ENCODE measurements around the gene ADGRG3.
"Not testable (repeated sequence)": the region's sequence is repeated elsewhere in the genome, so short reads cannot be mapped to it uniquely, and the experiment has no call there.

Gene ADGRG3

DNA sequence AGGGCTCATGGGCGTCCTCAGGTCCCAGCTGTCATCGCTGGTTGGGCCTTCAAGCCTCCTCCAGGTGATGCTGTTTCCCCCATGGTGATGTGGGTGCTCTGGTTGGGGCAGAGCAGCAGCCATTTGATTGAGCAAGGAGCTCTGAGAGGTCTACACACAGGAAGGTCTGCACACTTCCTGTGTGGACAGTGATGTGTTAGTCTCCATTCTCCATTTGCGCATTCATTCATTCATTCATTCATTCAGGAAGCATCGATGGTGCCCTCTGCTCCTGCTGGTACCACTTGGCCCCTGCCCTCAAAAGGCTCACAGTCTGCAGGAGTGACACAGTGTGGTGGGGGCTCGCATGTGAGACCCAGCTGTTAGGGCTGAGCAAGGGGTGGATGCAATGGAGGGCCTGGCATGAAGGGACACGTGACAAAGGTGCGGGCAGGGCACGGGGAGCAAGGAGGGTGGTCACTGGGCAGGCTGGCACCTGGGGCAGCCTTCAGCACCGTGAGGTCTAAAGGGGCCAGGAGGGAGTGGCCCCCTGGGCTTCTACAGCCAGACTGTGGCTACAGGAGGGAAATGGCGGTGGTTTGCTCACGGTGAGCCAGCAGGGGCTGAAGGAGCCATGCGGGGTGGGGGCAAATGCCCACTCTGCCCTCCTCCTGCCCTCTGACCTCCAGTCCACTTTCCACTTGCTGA, 1.5 kb downstream of the ADGRG3 start:
- H3K4me3 ChIP-seq (ENCODE audit: low read length), result no peak overlapping the region
- TF ChIP-seq ZNF274 (IDR thresholded peaks at IDR 0.05; ENCODE audit: low read depth, low read length), result no peak

DNA sequence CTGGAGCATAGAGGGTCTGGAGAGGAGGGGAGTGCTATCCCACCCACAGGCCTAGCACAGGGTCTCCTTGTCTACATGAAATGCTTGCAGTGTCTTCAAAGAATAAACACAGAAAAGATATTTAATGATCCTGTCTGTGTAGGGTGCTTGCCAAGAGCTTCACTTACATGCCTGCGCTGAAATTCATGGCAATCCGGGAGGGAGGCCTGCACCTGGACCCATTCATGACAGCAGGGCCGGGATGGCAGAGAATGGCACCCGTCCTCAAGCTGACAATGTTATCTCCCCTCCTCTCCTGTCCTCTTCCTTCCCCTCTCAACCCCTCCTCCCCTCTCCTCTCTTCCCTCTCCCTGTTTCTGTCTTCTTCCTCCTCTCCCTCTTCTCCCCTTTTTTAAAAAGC, 2.1 kb downstream of the ADGRG3 start:
- no peak for TF ChIP-seq ZNF274 (IDR thresholded peaks at IDR 0.05; ENCODE audit: low read depth, low read length)
- H3K4me3 ChIP-seq (ENCODE audit: low read length), result no peak overlapping the region

DNA sequence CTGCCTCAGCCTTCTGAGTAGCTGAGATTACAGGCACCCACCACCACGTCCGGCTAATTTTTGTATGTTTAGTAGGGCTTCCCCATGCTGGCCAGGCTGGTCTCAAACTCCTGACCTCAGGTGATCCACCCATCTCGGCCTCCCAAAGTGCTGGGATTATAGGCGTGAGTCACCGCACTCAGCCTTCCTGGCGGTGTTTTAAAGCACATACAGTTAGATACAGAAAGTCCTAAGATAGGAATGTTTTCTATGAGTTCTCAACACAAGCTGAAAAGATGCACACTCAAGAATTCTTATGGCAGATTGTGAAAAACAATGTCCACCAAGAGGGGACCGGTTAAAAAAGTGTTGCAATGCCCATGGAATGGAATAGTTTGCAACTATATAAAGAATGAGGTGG, 3.3 kb downstream of the ADGRG3 start:
- not testable (repeated sequence) for H3K4me3 ChIP-seq (ENCODE audit: low read length)

DNA sequence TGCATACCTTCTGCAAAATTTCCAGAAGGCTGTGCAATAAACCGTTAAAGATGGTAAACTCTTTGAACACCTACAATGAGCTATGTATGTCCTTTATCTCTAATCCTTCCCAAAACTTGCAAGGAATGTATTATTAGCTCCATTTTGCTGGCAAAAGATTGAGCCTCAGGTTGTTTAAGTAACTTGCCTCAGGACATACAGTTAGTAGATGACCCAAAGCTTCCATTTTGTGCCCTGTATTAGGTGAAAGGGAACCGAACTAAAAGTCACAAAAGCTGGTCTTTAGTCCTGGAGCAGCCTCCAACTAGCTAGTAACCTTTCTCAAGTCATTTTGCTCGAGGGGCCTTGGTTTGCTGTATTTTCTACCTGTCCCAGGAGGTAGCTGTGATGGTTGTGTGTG, 4.3 kb downstream of the ADGRG3 start:
- H3K4me3 ChIP-seq (ENCODE audit: low read length), result no peak overlapping the region
- no peak for TF ChIP-seq ZNF274 (IDR thresholded peaks at IDR 0.05; ENCODE audit: low read depth, low read length)

DNA sequence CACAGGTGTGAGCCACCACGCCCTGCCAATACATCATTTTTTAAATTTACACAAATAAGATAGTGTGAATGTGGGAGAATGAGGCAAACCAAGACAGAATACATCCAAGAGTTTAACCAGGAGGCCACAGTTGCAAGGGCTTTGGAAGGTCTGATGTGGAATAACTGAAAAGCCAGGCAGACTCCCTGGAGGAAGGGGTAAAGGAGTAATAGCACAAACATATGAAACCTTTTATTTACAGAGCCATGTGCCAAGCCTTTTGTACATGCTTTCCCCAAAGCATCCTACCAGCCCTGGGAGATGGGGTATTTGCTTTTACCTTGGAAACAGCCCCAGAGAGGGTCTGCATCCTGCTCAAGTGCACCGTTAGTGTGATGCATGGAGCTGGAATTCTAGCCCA, 4.7 kb downstream of the ADGRG3 start:
- no peak for TF ChIP-seq ZNF274 (IDR thresholded peaks at IDR 0.05; ENCODE audit: low read depth, low read length)
- H3K4me3 ChIP-seq (ENCODE audit: low read length), result no peak overlapping the region

DNA sequence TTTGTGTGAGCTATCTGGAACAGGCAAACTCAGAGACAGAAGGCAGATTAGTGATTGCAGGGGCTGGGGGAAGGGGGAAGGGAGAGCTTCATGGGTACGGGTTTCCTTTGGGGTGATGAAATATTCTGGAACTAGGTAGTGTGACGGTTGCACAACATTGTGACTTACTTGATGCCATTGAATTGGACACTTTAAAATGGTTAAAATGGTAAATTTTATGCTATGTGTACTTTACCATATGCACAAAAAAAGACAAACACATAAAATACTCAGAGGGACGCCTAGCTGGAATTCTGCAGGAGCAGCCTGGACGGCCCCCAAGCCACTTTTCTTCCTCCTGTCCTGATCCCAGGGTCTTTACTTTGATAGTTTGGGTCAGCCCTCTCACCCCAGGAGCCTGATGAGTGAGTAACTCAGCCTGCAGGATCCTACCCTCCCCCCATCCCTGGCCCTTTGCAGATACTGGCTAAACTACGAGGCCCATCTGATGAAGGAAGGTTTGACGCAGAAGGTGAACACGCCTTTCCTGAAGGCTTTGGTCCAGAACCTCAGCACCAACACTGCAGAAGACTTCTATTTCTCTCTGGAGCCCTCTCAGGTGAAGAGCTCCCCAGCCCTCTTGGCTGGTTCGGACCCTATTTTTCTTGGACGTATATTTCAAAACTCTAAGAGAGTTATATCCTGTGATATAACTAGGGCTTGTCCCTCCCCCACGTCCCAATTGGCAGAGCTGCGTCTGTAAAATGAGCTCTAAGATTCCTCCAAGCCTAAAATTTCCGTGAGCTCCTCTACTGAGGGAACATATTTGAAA, 7.8 kb downstream of the ADGRG3 start:
- no peak for TF ChIP-seq ZNF274 (IDR thresholded peaks at IDR 0.05; ENCODE audit: low read depth, low read length)
- H3K4me3 ChIP-seq (ENCODE audit: low read length), result no peak overlapping the region

DNA sequence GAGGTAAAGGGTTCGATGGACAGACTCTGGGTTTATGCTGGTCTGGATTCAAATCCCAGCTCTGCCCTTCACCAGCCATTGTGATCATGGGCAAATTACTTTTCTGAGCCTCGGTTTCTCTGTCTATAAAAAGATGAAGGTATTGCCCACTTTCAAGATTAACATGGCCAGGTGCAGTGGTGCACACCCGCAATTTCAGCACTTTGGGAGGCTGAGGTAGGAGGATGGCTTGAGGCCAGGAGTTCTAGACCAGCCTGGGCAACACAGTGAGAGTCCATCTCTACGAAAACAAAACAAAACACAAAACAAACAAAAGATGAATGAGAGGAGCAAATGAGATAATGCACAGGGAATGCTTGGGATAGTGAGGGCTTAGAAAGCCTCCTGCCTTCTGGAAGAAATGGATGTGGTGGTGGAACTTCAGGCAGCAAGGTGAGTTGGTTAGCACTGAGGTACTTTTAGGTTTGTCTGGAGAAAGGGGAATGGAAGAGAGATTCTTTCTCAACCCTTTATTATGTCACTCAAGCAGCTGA, 8.5 kb downstream of the ADGRG3 start:
- TF ChIP-seq ZNF274 (IDR thresholded peaks at IDR 0.05; ENCODE audit: low read depth, low read length), result no peak
- H3K4me3 ChIP-seq (ENCODE audit: low read length), result no peak overlapping the region

DNA sequence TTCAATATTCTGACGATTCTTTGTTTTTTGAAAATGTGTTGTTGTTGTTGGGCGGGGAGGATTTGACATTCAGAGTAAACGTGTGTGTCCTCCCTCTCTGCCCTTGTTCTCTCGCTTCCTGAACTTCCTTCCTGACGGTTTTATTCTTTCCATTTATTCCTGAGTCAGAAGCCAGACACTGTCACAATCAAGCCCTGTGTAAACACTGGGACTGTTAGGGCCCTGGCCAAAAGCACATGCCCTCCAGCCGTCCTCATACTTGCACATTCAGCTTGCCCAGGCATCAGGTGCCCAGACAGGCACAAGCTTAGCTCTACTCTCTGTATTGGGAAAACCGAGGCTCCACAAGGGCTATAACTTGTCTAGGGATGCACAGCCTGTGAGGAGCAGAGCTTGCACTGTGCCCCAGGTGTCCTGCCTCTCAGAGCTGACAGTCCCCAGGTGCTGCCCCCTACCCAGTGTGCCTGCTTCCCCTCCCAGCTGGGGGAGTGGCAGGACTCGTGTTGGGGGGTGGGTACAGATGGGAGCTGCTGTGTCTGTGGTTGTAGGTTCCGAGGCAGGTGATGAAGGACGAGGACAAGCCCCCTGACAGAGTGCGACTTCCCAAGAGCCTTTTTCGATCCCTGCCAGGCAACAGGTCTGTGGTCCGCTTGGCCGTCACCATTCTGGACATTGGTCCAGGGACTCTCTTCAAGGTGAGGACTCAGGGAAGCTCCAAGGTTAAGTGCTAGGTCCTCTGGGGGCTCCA, 9.7 kb downstream of the ADGRG3 start:
- no peak for TF ChIP-seq ZNF274 (IDR thresholded peaks at IDR 0.05; ENCODE audit: low read depth, low read length)
- no peak overlapping the region for H3K4me3 ChIP-seq (ENCODE audit: low read length)

DNA sequence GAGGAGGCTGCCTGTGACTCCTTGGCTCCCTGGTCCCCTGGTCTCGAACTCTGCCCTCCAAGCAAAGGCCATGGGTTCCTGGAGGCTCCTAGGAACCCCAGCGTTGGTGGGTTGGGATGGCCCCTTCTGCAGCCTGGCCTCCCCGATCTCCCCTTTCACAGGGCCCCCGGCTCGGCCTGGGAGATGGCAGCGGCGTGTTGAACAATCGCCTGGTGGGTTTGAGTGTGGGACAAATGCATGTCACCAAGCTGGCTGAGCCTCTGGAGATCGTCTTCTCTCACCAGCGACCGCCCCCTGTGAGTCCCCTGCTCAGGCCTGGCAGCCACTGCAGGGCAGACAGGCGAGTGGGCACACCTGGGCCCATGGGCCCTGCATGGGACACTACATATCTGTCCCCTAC, 10.9 kb downstream of the ADGRG3 start:
- H3K4me3 ChIP-seq (ENCODE audit: low read length), result no peak overlapping the region
- TF ChIP-seq ZNF274 (IDR thresholded peaks at IDR 0.05; ENCODE audit: low read depth, low read length), result no peak

DNA sequence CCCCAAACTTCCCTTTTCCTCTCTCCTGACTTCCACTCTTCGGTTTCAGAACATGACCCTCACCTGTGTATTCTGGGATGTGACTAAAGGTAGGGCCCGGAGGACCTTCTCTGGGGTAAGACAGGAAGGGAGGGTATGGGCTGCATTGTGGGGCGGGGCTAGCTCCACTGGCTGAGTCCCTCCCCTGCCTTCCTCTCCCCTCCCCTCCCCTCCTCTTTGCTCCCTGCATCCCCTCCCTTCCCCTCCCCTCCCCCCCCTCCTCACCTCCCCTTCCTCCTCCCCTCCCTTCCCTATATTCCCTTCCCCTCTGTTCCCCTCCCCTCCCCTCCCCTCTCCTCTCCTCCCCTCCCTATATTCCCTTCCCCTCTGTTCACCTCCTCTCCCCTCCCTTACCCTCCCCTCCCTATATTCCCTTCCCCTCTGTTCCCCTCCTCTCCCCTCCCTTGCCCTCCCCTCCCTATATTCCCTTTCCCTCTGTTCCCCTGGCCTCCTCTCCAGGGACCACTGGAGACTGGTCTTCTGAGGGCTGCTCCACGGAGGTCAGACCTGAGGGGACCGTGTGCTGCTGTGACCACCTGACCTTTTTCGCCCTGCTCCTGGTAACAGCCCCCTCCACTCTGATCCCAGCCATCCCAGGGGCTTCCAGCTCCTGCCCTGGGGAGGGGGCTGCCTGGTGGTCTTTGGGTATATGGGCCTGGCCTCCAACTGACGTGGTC, 11.8 kb downstream of the ADGRG3 start:
- no peak for TF ChIP-seq ZNF274 (IDR thresholded peaks at IDR 0.05; ENCODE audit: low read depth, low read length)
- no peak overlapping the region for H3K4me3 ChIP-seq (ENCODE audit: low read length)

DNA sequence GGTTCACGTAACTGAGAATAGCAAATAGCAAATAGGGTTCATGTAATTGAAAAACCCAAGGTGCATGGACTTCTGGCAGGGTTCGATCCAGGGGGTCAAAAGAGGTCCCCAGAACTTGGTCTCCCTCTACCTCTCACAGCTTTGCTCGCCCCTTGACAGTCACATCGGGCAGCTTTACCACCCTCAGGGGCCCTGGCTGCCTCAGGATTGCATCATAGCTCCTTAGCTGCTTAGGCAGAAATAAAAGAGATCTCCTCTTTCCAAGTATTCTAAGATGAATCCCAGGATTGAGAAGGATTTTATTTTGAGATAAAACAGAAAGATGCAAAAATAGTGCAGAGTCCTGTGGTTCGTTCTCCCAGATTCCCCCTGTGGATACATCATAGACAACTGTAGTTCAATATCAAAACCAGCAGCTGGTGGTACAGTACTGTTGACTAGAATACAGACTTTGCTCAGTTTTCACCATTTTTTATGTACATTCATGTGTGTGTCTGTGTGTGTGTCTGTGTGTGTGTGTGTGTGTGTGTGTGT, 12.8 kb downstream of the ADGRG3 start:
- H3K4me3 ChIP-seq (ENCODE audit: low read length), result no peak overlapping the region
- no peak for TF ChIP-seq ZNF274 (IDR thresholded peaks at IDR 0.05; ENCODE audit: low read depth, low read length)

DNA sequence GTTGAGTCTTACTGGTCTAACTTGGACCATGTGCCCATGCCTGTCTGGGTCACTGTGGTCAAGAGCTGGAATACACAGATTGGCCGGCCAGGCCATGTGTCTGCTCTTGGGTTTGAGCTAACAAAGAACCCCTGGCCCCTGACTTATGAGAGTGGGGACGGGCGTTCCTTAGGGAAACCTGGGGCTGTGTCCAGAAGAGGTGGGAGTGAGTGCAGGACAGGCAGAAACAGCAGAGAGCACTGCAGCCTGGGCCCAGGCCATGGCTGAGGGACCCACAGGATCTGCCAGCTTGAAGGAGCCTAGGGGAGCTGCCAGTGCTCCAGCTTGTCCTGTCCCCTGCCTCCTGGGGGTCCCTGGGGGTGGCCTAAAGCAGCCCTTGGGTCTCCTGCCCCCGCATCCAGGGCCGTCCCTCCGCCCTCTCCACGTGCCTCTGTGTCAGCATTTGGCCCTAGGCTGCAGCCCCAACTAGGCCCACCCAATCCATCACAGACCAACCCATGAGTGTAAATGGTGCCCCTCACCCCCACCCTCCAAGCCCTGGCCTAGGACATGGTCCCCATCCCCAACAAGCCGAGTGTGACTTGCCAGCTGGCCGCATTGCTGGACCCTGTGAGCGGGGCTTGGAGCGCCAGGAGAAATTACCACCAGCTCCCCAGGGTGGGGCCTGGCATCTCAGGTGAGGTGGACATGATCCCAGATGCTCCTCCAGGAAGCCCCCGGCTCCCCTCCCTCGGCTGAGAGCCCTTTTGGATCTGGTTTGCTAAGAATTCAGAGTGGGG, 14.0 kb downstream of the ADGRG3 start:
- H3K4me3 ChIP-seq (ENCODE audit: low read length), result no peak overlapping the region
- TF ChIP-seq ZNF274 (IDR thresholded peaks at IDR 0.05; ENCODE audit: low read depth, low read length), result no peak
